HL-60/S4 treated with retinoic acid at 250 ng/mL for 4 days and 3 days (cell line): ENCODE data around the gene LRRC4C.

Source experiments
- in situ Hi-C: fragments of 300-500 bp; cut with MboI; formaldehyde crosslinking; loops from 2 replicates; pipeline ENCODE4 v1.7.0; 2022; ENCODE audit warnings: low sequenced_read_pairs

LRRC4C gene

GRCh38 chr11:40316171-40316570 is 1143.3 kb downstream of the LRRC4C start:
- in situ Hi-C loops, result no loop called here

- in situ Hi-C loops, result no loop called here
Observed at GRCh38 chr11:40315122-40315521, 1144.3 kb downstream of the LRRC4C start.

- in situ Hi-C loops, result no loop called here
Observed at GRCh38 chr11:40314327-40314726, 1145.1 kb downstream of the LRRC4C start.

GRCh38 chr11:40306938-40307548 is 1152.4 kb downstream of the LRRC4C start:
- in situ Hi-C loops, result no loop called here

- in situ Hi-C loops, result no loop called here
Observed at GRCh38 chr11:40302669-40303068, 1156.8 kb downstream of the LRRC4C start.

GRCh38 chr11:40295466-40295865 is 1164.0 kb downstream of the LRRC4C start:
- in situ Hi-C loops, result no loop called here

GRCh38 chr11:40294741-40295140 is 1164.7 kb downstream of the LRRC4C start:
- in situ Hi-C loops, result no loop called here

- in situ Hi-C loops, result no loop called here
Observed at GRCh38 chr11:40294349-40294735, 1165.1 kb downstream of the LRRC4C start.

- in situ Hi-C loops, result no loop called here
Observed at GRCh38 chr11:40293655-40294348, 1165.7 kb downstream of the LRRC4C start.

GRCh38 chr11:40292721-40293508 is 1166.5 kb downstream of the LRRC4C start:
- in situ Hi-C loops, result no loop called here

- in situ Hi-C loops, result no loop called here
Observed at GRCh38 chr11:40291741-40292140, 1167.7 kb downstream of the LRRC4C start.

GRCh38 chr11:40291329-40291728 is 1168.1 kb downstream of the LRRC4C start:
- in situ Hi-C loops, result no loop called here

GRCh38 chr11:40290171-40290631 is 1169.3 kb downstream of the LRRC4C start:
- in situ Hi-C loops, result no loop called here

GRCh38 chr11:40289370-40289769 is 1170.1 kb downstream of the LRRC4C start:
- in situ Hi-C loops, result no loop called here

- in situ Hi-C loops, result no loop called here
Observed at GRCh38 chr11:40287916-40288803, 1171.3 kb downstream of the LRRC4C start.

GRCh38 chr11:40286137-40286536 is 1173.3 kb downstream of the LRRC4C start:
- in situ Hi-C loops, result no loop called here

GRCh38 chr11:40285558-40285957 is 1173.9 kb downstream of the LRRC4C start:
- in situ Hi-C loops, result no loop called here

- in situ Hi-C loops, result no loop called here
Observed at GRCh38 chr11:40281052-40281580, 1178.3 kb downstream of the LRRC4C start.

GRCh38 chr11:40280159-40281051 is 1179.0 kb downstream of the LRRC4C start:
- in situ Hi-C loops, result no loop called here

GRCh38 chr11:40276960-40277359 is 1182.5 kb downstream of the LRRC4C start:
- in situ Hi-C loops, result no loop called here
